SK-N-SH (cell line): ENCODE measurements around the gene HK3.

Experiments used
- EP300 ChIP-seq, 2 experiments: IDR thresholded peaks; 2 replicates each; pipeline versions ENCODE4 v1.4.0 to v1.6.1; 2012; ENCODE audit warnings: borderline replicate concordance in 1 of 2, low read depth in 1 of 2, low read length in 1 of 2
- FOXM1 ChIP-seq: IDR thresholded peaks from 2 replicates; pipeline ENCODE4 v1.4.0; 2012; ENCODE audit warnings: low read depth, mild to moderate bottlenecking
- POLR2AphosphoS5 ChIP-seq: IDR thresholded peaks from 2 replicates; pipeline ENCODE4 v1.6.1; 2012; ENCODE audit warnings: low read depth, low read length
- SMC3 ChIP-seq: IDR thresholded peaks from 2 replicates; pipeline ENCODE4 v1.6.1; 2012; ENCODE audit warnings: low read depth, low read length, improper control_type of control experiment
- TAF1 ChIP-seq: IDR thresholded peaks from 2 replicates; pipeline ENCODE4 v1.6.1; 2012; ENCODE audit warnings: low read depth, mild to moderate bottlenecking, low read length, moderate library complexity, borderline replicate concordance
- TF ChIP-seq, protein P1 (sequence below): fragments of 200-600 bp; sonication (generic); IDR thresholded peaks from 2 replicates; pipeline ENCODE4 v1.6.1; 2017; ENCODE audit warnings: antibody characterized with exemption, mild to moderate bottlenecking, moderate library complexity
- TF ChIP-seq, protein P2 (sequence below): IDR thresholded peaks from 2 replicates; pipeline ENCODE4 v1.4.0; 2012; ENCODE audit warnings: low read depth
- TF ChIP-seq, protein P3 (sequence below): IDR thresholded peaks from 2 replicates; pipeline ENCODE4 v1.4.0; 2012; ENCODE audit warnings: low read depth, borderline replicate concordance
- TF ChIP-seq, protein P4 (sequence below): fragments of 150-350 bp; IDR thresholded peaks from 2 replicates; pipeline ENCODE4 v1.6.1; 2016; ENCODE audit warnings: mild to moderate bottlenecking, low read depth, low read length

DNA sequence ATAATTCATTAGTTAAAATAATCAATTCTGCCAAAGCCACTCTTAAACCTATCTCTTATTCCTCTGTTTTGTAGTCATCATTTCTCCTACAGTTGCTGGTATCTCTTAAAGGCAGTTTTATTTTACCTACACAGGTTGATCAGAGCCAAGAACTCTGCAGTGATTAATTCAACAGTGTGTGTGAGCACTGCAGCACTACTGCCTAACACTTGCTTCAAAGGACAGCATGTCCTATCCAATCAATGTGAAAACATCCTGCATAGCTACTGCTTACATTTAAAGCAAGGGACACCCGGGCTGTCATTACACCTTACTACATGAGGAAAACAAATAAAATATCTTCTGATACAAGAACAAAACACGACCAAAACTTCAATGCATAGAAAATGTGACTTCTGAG, 45.1 kb upstream of the HK3 start:
- TF ChIP-seq, protein P1, sequence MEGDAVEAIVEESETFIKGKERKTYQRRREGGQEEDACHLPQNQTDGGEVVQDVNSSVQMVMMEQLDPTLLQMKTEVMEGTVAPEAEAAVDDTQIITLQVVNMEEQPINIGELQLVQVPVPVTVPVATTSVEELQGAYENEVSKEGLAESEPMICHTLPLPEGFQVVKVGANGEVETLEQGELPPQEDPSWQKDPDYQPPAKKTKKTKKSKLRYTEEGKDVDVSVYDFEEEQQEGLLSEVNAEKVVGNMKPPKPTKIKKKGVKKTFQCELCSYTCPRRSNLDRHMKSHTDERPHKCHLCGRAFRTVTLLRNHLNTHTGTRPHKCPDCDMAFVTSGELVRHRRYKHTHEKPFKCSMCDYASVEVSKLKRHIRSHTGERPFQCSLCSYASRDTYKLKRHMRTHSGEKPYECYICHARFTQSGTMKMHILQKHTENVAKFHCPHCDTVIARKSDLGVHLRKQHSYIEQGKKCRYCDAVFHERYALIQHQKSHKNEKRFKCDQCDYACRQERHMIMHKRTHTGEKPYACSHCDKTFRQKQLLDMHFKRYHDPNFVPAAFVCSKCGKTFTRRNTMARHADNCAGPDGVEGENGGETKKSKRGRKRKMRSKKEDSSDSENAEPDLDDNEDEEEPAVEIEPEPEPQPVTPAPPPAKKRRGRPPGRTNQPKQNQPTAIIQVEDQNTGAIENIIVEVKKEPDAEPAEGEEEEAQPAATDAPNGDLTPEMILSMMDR = no peak
- TF ChIP-seq FOXM1 (no peak), TAF1 (no peak), POLR2AphosphoS5 (no peak), EP300 (IDR thresholded peaks at IDR 0.05; ENCODE audit: borderline replicate concordance in 1 of 2, low read depth in 1 of 2, low read length in 1 of 2) (no peak), SMC3 (no peak)
- TF ChIP-seq, protein P2, sequence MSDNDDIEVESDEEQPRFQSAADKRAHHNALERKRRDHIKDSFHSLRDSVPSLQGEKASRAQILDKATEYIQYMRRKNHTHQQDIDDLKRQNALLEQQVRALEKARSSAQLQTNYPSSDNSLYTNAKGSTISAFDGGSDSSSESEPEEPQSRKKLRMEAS = no peak
- TF ChIP-seq, protein P3, sequence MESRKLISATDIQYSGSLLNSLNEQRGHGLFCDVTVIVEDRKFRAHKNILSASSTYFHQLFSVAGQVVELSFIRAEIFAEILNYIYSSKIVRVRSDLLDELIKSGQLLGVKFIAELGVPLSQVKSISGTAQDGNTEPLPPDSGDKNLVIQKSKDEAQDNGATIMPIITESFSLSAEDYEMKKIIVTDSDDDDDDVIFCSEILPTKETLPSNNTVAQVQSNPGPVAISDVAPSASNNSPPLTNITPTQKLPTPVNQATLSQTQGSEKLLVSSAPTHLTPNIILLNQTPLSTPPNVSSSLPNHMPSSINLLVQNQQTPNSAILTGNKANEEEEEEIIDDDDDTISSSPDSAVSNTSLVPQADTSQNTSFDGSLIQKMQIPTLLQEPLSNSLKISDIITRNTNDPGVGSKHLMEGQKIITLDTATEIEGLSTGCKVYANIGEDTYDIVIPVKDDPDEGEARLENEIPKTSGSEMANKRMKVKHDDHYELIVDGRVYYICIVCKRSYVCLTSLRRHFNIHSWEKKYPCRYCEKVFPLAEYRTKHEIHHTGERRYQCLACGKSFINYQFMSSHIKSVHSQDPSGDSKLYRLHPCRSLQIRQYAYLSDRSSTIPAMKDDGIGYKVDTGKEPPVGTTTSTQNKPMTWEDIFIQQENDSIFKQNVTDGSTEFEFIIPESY = no peak
- TF ChIP-seq, protein P4, sequence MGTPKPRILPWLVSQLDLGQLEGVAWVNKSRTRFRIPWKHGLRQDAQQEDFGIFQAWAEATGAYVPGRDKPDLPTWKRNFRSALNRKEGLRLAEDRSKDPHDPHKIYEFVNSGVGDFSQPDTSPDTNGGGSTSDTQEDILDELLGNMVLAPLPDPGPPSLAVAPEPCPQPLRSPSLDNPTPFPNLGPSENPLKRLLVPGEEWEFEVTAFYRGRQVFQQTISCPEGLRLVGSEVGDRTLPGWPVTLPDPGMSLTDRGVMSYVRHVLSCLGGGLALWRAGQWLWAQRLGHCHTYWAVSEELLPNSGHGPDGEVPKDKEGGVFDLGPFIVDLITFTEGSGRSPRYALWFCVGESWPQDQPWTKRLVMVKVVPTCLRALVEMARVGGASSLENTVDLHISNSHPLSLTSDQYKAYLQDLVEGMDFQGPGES = no peak
